ENCODE measurements around the gene GOLGA6L6. TPM values are rescaled to one million over a fixed set of nuclear protein-coding genes. Genes with fewer than 3 reads are reported as not detected.
"Not testable (repeated sequence)": the region's sequence is repeated elsewhere in the genome, so short reads cannot be mapped to it uniquely, and the experiment has no call there.

Gene GOLGA6L6
- total RNA-seq, 1 donor from 2014 or later, result not detected

- not testable (repeated sequence) for H3K4me1 Mint-ChIP-seq (ENCODE audit: low read depth, unreplicated experiment); H3K27ac Mint-ChIP-seq (ENCODE audit: unreplicated experiment); H3K9me3 Mint-ChIP-seq (ENCODE audit: unreplicated experiment); H3K36me3 Mint-ChIP-seq (ENCODE audit: unreplicated experiment); DNase-seq; H3K27me3 Mint-ChIP-seq (ENCODE audit: unreplicated experiment); H3K4me3 Mint-ChIP-seq (ENCODE audit: unreplicated experiment)
Measured at GRCh38 chr15:20497781-20498180, 43.8 kb downstream of the GOLGA6L6 start.

- not testable (repeated sequence) for H3K4me1 Mint-ChIP-seq (ENCODE audit: low read depth, unreplicated experiment); H3K9me3 Mint-ChIP-seq (ENCODE audit: unreplicated experiment); DNase-seq; H3K36me3 Mint-ChIP-seq (ENCODE audit: unreplicated experiment); H3K4me3 Mint-ChIP-seq (ENCODE audit: unreplicated experiment); H3K27ac Mint-ChIP-seq (ENCODE audit: unreplicated experiment); H3K27me3 Mint-ChIP-seq (ENCODE audit: unreplicated experiment)
Measured at GRCh38 chr15:20493035-20493434, 48.6 kb downstream of the GOLGA6L6 start.

GRCh38 chr15:20492598-20492997 lies 49.0 kb downstream of the GOLGA6L6 start:
- not testable (repeated sequence) for H3K27ac Mint-ChIP-seq (ENCODE audit: unreplicated experiment); H3K9me3 Mint-ChIP-seq (ENCODE audit: unreplicated experiment); DNase-seq; H3K4me1 Mint-ChIP-seq (ENCODE audit: low read depth, unreplicated experiment); H3K27me3 Mint-ChIP-seq (ENCODE audit: unreplicated experiment); H3K36me3 Mint-ChIP-seq (ENCODE audit: unreplicated experiment); H3K4me3 Mint-ChIP-seq (ENCODE audit: unreplicated experiment)

GRCh38 chr15:20489320-20489719 lies 52.3 kb downstream of the GOLGA6L6 start:
- not testable (repeated sequence) for H3K9me3 Mint-ChIP-seq (ENCODE audit: unreplicated experiment); DNase-seq; H3K36me3 Mint-ChIP-seq (ENCODE audit: unreplicated experiment); H3K4me3 Mint-ChIP-seq (ENCODE audit: unreplicated experiment); H3K27ac Mint-ChIP-seq (ENCODE audit: unreplicated experiment); H3K4me1 Mint-ChIP-seq (ENCODE audit: low read depth, unreplicated experiment); H3K27me3 Mint-ChIP-seq (ENCODE audit: unreplicated experiment)

Data from glutamatergic neuron (in vitro differentiated cells).